ENCODE results near the gene CIAO2B.

- TF ChIP-seq, protein P1, sequence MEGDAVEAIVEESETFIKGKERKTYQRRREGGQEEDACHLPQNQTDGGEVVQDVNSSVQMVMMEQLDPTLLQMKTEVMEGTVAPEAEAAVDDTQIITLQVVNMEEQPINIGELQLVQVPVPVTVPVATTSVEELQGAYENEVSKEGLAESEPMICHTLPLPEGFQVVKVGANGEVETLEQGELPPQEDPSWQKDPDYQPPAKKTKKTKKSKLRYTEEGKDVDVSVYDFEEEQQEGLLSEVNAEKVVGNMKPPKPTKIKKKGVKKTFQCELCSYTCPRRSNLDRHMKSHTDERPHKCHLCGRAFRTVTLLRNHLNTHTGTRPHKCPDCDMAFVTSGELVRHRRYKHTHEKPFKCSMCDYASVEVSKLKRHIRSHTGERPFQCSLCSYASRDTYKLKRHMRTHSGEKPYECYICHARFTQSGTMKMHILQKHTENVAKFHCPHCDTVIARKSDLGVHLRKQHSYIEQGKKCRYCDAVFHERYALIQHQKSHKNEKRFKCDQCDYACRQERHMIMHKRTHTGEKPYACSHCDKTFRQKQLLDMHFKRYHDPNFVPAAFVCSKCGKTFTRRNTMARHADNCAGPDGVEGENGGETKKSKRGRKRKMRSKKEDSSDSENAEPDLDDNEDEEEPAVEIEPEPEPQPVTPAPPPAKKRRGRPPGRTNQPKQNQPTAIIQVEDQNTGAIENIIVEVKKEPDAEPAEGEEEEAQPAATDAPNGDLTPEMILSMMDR (IDR thresholded peaks at IDR 0.05) = no peak
- TF ChIP-seq EZH2 (IDR thresholded peaks at IDR 0.05) = no peak
- no peak for TF ChIP-seq EZH2phosphoT487 (IDR thresholded peaks at IDR 0.05)
Measured at GRCh38 chr16:66960270-66960669, 26.1 kb upstream of the CIAO2B start.
